CD4-positive, alpha-beta memory T cell (primary cell): ENCODE results near the gene RGPD3. TPM values are rescaled to one million over a fixed set of nuclear protein-coding genes. Genes with fewer than 3 reads are reported as not detected.
"Not testable (repeated sequence)": the region's sequence is repeated elsewhere in the genome, so short reads cannot be mapped to it uniquely, and the experiment has no call there.

Experiments used
- CTCF ChIA-PET: fragments of 350-600 bp; sonication (Branson Sonifier 250); formaldehyde crosslinking; loops from one replicate; lab custom pipeline; 2021; ENCODE audit warnings: inconsistent platforms; ENCODE audit not compliant: partially characterized antibody; lab: Charles Lee
- POLR2A ChIA-PET: fragments of 350-600 bp; sonication (Branson Sonifier 250); formaldehyde crosslinking; loops from one replicate; lab custom pipeline; 2021; ENCODE audit not compliant: partially characterized antibody; lab: Charles Lee
- DNase-seq, 5 donors: peaks; one replicate each; pipeline versions ENCODE4 v3.0.0 to v3.0.0-alpha.2; 2020 to 2022; ENCODE audit warnings: mixed read lengths in 1 of 5
- H3K27ac ChIP-seq: one replicate; pipeline ENCODE4 v1.7.0; 2013; ENCODE audit warnings: low read depth, low read length
- H3K27me3 ChIP-seq: 2 replicates; pipeline ENCODE4 v1.7.0; 2013; ENCODE audit warnings: mild to moderate bottlenecking, low read length, moderate library complexity; ENCODE audit not compliant: insufficient read depth
- H3K36me3 ChIP-seq: 2 replicates; pipeline ENCODE4 v1.7.0; 2013; ENCODE audit warnings: mild to moderate bottlenecking, low read length, moderate library complexity; ENCODE audit not compliant: insufficient read depth
- H3K4me1 ChIP-seq: 2 replicates; pipeline ENCODE4 v1.7.0; 2013; ENCODE audit warnings: mild to moderate bottlenecking, low read length, moderate library complexity; ENCODE audit not compliant: insufficient read depth
- H3K4me3 ChIP-seq, 2 donors: one replicate each; pipeline ENCODE4 v1.7.0; 2013; ENCODE audit warnings: low read length in 2 of 2, mild to moderate bottlenecking in 1 of 2
- H3K9me3 ChIP-seq, 2 donors: one replicate each; pipeline ENCODE4 v1.7.0; 2013; ENCODE audit warnings: low read length in 2 of 2, control low read depth in 1 of 2; ENCODE audit not compliant: control insufficient read depth in 1 of 2
- H3K27ac Mint-ChIP-seq, 7 donors: one replicate each; pipeline ENCODE4 v1.8.0; 2020 to 2021; ENCODE audit warnings: mixed read lengths in 7 of 7, mild to moderate bottlenecking in 6 of 7, inconsistent platforms in 3 of 7, moderate library complexity in 3 of 7
- H3K27me3 Mint-ChIP-seq, 2 donors: one replicate each; pipeline ENCODE4 v1.8.0; 2020 to 2021; ENCODE audit warnings: mixed read lengths in 2 of 2
- H3K36me3 Mint-ChIP-seq, 2 donors: one replicate each; pipeline ENCODE4 v1.8.0; 2020 to 2021; ENCODE audit warnings: mixed read lengths in 2 of 2, inconsistent platforms in 1 of 2, mild to moderate bottlenecking in 1 of 2
- H3K4me1 Mint-ChIP-seq, 4 donors: one replicate each; pipeline ENCODE4 v1.8.0; 2020 to 2021; ENCODE audit warnings: mixed read lengths in 4 of 4, mild to moderate bottlenecking in 1 of 4
- H3K4me3 Mint-ChIP-seq, 8 donors: one replicate each; pipeline ENCODE4 v1.8.0; 2020 to 2021; ENCODE audit warnings: mixed read lengths in 8 of 8, mild to moderate bottlenecking in 7 of 8, moderate library complexity in 6 of 8, inconsistent platforms in 3 of 8
- H3K9me3 Mint-ChIP-seq, 8 donors: one replicate each; pipeline ENCODE4 v1.8.0; 2020 to 2021; ENCODE audit warnings: mixed read lengths in 8 of 8, mild to moderate bottlenecking in 5 of 8, inconsistent platforms in 3 of 8, moderate library complexity in 1 of 8
- intact Hi-C: fragments of 100-400 bp; cut with micrococcal nuclease; formaldehyde crosslinking; loops from one replicate; pipeline ENCODE4 v1.15.1; 2023
- polyA plus RNA-seq, 2 donors: library from polyadenylated mRNA; unstranded; fragments of 300-500 nt; fragmentation: Illumina TruSeq; gene quantifications; one replicate each; pipeline ENCODE4 v1.2.3, GENCODE V29; 2021
- total RNA-seq, 2 experiments: library from RNA; stranded (reverse); gene quantifications; one replicate each; pipeline ENCODE4 v1.2.3, GENCODE V29; 2021

The RGPD3 gene
- total and polyA plus RNA-seq, 4 experiments from 2014 or later = 0.44 to 0.47 TPM; not detected in 2

DNA sequence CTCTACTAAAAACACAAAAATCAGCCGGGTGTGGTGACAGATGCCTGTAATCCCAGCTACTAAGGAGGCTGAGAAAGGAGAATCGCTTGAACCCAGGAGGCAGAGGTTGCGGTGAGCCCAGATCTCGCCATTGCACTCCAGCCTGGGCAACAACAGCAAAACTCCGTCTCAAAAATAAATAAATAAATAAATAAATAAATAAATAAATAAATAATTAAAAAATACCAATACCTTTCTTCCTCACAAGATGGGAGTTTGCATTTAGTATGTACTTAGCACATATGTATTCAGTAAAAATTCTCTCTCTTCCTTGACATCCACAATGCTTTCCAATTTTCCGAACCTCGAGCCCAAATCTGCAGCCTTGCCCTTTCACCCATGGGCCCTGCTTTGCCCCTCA, 32.1 kb upstream of the RGPD3 start:
- H3K36me3 Mint-ChIP-seq, H3K4me1 Mint-ChIP-seq: not testable (repeated sequence)

DNA sequence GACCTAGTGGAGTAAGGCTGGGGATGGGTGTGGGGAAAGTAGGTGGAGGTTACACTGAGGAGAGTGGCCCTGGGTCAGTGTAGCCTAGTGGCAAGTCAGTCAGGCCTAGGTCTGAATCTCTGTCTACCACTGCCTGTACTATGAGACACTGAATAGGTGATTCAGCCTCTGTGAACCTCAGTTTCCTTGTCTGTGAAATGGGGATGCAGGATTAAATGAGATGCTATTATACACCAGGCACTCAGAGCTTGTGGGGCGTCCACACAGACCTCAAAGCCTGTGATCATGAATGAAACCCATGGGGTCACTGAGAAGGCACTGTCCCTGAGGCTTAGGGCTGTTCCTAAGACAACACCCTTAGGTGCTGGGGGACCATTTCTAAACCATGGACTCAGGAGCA, 30.3 kb upstream of the RGPD3 start:
- DNase-seq, H3K4me3 Mint-ChIP-seq, H3K27me3 ChIP-seq, POLR2A ChIA-PET, H3K27ac Mint-ChIP-seq, intact Hi-C loops, H3K4me3 ChIP-seq, H3K27ac ChIP-seq, H3K27me3 Mint-ChIP-seq, H3K9me3 Mint-ChIP-seq, H3K36me3 Mint-ChIP-seq, H3K4me1 ChIP-seq, H3K9me3 ChIP-seq, H3K4me1 Mint-ChIP-seq, H3K36me3 ChIP-seq, CTCF ChIA-PET: not testable (repeated sequence)

More for the DNA sequence above, 32.1 kb upstream of the RGPD3 start:
- H3K27me3 Mint-ChIP-seq, intact Hi-C loops, H3K27ac ChIP-seq, H3K4me3 Mint-ChIP-seq, H3K9me3 ChIP-seq, CTCF ChIA-PET, H3K9me3 Mint-ChIP-seq, POLR2A ChIA-PET, DNase-seq, H3K36me3 ChIP-seq, H3K27me3 ChIP-seq, H3K4me3 ChIP-seq, H3K27ac Mint-ChIP-seq, H3K4me1 ChIP-seq: not testable (repeated sequence)

DNA sequence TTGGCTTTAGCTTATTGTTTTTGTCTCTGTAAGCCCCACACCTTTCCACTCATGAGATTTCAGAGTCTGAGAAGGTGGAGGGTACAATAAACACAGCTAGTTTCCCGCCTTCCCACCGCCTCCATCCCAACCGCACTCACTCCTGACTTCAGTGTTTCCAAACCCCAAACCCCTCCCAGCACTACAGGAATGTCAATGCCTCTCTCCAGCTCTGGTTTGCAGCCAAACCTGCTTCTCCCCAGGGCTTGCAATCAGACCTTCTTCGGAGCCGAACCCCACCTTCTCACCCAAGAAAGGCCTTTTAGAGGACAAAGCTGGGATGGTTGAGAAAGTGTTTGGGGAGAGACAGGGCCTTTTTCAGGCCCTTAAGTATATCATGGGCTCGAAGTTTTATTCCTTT, 24.7 kb upstream of the RGPD3 start:
- H3K36me3 ChIP-seq, intact Hi-C loops, H3K27me3 Mint-ChIP-seq, H3K9me3 Mint-ChIP-seq, H3K27ac ChIP-seq, POLR2A ChIA-PET, H3K9me3 ChIP-seq, H3K27me3 ChIP-seq, CTCF ChIA-PET, H3K4me1 Mint-ChIP-seq, H3K4me3 Mint-ChIP-seq, H3K4me3 ChIP-seq, H3K4me1 ChIP-seq, H3K27ac Mint-ChIP-seq, DNase-seq, H3K36me3 Mint-ChIP-seq: not testable (repeated sequence)

DNA sequence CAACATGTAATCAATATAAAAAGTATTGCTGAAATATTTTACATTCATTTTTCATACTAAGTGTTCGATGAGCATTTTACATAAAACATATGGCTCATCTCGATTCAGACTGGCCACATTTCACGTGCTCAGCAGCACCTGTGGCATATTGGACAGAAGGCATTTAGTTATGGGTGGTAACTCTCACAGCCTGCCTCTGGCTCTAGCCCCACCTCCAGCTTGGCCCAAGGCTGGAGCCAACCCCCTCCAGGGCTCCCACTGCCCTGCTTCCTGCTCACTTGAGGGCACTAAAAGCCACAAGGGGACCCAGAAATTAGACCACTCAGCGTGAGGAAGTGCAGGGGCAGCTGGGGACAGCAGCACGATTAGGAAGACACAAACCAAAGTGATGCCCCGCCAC, 24.2 kb upstream of the RGPD3 start:
- H3K36me3 Mint-ChIP-seq, H3K4me1 Mint-ChIP-seq, POLR2A ChIA-PET, H3K36me3 ChIP-seq, H3K4me1 ChIP-seq, intact Hi-C loops, H3K27ac ChIP-seq, H3K27ac Mint-ChIP-seq, H3K27me3 ChIP-seq, H3K4me3 ChIP-seq, DNase-seq, H3K27me3 Mint-ChIP-seq, H3K9me3 ChIP-seq, H3K9me3 Mint-ChIP-seq, H3K4me3 Mint-ChIP-seq, CTCF ChIA-PET: not testable (repeated sequence)

DNA sequence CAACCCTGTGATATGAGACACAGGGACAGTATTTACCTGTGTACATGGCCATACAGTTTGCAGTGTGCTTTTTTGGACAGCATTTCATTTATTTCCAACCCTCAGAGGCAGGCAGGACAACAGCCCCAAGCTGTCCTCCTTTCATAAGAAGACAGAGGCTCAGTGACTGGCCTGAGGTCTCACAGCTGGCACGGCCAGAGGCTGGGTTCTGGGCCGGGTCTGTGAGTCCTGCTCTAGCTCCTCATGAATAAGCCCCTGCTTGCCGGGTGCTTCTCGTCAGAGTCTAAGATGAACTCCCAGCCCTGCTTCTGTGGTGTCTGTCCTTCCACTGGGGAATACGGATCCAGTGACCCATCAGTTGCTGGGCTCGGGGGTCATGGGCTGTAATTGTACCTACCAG, 21.5 kb upstream of the RGPD3 start:
- H3K27me3 ChIP-seq, H3K36me3 ChIP-seq, CTCF ChIA-PET, H3K4me1 Mint-ChIP-seq, H3K4me3 ChIP-seq, H3K9me3 Mint-ChIP-seq, H3K4me1 ChIP-seq, H3K36me3 Mint-ChIP-seq, H3K9me3 ChIP-seq, H3K4me3 Mint-ChIP-seq, intact Hi-C loops, H3K27ac Mint-ChIP-seq, DNase-seq, POLR2A ChIA-PET, H3K27ac ChIP-seq: not testable (repeated sequence)
- peaks cover 10 to 13% of the 10 kb centered on the region in 2 donors for H3K27me3 Mint-ChIP-seq

- H3K27ac Mint-ChIP-seq, H3K4me3 ChIP-seq, H3K4me1 Mint-ChIP-seq, H3K27me3 ChIP-seq, H3K4me3 Mint-ChIP-seq, POLR2A ChIA-PET, intact Hi-C loops, H3K27ac ChIP-seq, H3K4me1 ChIP-seq, H3K36me3 ChIP-seq, DNase-seq, H3K9me3 Mint-ChIP-seq, H3K9me3 ChIP-seq, CTCF ChIA-PET, H3K36me3 Mint-ChIP-seq: not testable (repeated sequence)
- H3K27me3 Mint-ChIP-seq = peaks cover 14 to 15% of the 10 kb centered on the region in 2 donors
Observed at GRCh38 chr2:106487386-106488191, 19.4 kb upstream of the RGPD3 start.

- POLR2A ChIA-PET, H3K9me3 ChIP-seq, CTCF ChIA-PET, H3K9me3 Mint-ChIP-seq, H3K4me3 ChIP-seq, H3K4me1 Mint-ChIP-seq, H3K4me1 ChIP-seq, H3K36me3 ChIP-seq, H3K36me3 Mint-ChIP-seq, H3K27ac Mint-ChIP-seq, intact Hi-C loops, H3K27ac ChIP-seq, H3K27me3 ChIP-seq, H3K4me3 Mint-ChIP-seq, DNase-seq: not testable (repeated sequence)
- H3K27me3 Mint-ChIP-seq = peaks cover 14 to 15% of the 10 kb centered on the region in 2 donors
Observed at GRCh38 chr2:106486551-106487385, 18.6 kb upstream of the RGPD3 start, which contains the start of gene CD8B2. TSS of gene CD8B2 (plus strand) at chr2:106487364. CDS start at chr2:106487427, 63 bp downstream.
